ENCODE results near the gene CDC45. TPM values are rescaled to one million over a fixed set of nuclear protein-coding genes. Genes with fewer than 3 reads are reported as not detected.

CDC45 gene
- total and polyA plus RNA-seq, 2 of the 13 experiments (the other 11 are each of a cell fraction or from before 2014, with no cell fraction given): 14.4 to 36.3 TPM

DNA sequence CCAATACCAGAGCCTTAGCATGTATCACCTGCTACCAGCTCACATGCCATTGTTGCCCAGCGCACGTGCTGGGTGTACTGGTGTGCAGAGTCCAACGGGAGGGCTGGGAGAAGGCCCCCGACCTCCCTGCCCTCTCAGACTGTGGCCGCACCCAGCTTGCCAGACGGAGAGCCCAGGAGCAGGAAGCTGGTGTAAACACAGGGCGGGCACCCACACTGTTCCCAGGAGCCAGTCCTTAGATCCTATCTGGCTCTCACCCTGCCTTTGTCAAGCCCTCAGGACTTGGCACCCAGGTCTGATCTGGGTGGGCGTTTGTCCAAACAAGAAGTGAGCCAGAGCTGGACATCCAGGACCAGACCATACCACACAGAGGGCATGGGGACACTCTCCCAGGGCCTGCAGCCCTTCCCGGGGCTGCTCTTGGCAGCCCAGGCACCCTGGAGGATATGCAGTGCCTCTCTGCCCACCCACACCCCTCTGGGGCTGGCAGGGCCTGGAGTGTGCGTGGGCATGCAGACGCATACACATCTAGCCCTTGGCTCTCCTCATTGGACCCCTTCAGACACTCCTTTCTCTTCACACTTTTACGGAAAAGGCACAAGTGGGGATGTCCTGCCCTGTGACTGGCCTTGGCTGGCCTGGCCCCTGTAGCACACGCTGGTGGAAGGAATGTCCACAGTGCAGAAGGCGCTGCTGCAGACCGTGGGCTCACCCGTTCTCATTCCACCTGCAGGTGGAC, 64.4 kb downstream of the CDC45 start (continued):
- TF ChIP-seq NR2F1 (CRISPR knock-in tag; IDR thresholded peaks at IDR 0.05) (peak in 1 of 2 experiments; percentile 77; a peak in 2 of 4 replicates), MIER3 (CRISPR knock-in tag; IDR thresholded peaks at IDR 0.05; ENCODE audit: borderline replicate concordance) (no peak), ZNF260 (CRISPR knock-in tag; IDR thresholded peaks at IDR 0.05; ENCODE audit: borderline replicate concordance, low read depth) (no peak), NFE2L2 (IDR thresholded peaks at IDR 0.05; ENCODE audit: low read length) (no peak), MTA3 (CRISPR knock-in tag; IDR thresholded peaks at IDR 0.05) (no peak), ZNF552 (CRISPR knock-in tag; IDR thresholded peaks at IDR 0.05; ENCODE audit: borderline replicate concordance) (no peak), ZFP90 (CRISPR knock-in tag; IDR thresholded peaks at IDR 0.05; ENCODE audit: borderline replicate concordance) (no peak), DMAP1 (CRISPR knock-in tag; IDR thresholded peaks at IDR 0.05) (no peak), ZNF746 (CRISPR knock-in tag; IDR thresholded peaks at IDR 0.05) (no peak), ZNF83 (CRISPR knock-in tag; IDR thresholded peaks at IDR 0.05; ENCODE audit: borderline replicate concordance) (no peak), TRIM24 (CRISPR knock-in tag; IDR thresholded peaks at IDR 0.05) (peak; percentile 53; the same call in 1 of the 2 replicates)
- TF ChIP-seq, protein P1, sequence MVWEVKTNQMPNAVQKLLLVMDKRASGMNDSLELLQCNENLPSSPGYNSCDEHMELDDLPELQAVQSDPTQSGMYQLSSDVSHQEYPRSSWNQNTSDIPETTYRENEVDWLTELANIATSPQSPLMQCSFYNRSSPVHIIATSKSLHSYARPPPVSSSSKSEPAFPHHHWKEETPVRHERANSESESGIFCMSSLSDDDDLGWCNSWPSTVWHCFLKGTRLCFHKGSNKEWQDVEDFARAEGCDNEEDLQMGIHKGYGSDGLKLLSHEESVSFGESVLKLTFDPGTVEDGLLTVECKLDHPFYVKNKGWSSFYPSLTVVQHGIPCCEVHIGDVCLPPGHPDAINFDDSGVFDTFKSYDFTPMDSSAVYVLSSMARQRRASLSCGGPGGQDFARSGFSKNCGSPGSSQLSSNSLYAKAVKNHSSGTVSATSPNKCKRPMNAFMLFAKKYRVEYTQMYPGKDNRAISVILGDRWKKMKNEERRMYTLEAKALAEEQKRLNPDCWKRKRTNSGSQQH (CRISPR knock-in tag; IDR thresholded peaks at IDR 0.05; ENCODE audit: low read depth): no peak
- TF ChIP-seq, protein P2, sequence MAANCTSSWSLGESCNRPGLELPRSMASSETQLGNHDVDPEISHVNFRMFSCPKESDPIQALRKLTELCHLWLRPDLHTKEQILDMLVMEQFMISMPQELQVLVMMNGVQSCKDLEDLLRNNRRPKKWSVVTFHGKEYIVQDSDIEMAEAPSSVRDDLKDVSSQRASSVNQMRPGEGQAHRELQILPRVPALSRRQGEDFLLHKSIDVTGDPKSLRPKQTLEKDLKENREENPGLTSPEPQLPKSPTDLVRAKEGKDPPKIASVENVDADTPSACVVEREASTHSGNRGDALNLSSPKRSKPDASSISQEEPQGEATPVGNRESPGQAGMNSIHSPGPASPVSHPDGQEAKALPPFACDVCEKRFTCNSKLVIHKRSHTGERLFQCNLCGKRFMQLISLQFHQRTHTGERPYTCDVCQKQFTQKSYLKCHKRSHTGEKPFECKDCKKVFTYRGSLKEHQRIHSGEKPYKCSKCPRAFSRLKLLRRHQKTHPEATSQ (CRISPR knock-in tag; IDR thresholded peaks at IDR 0.05; ENCODE audit: borderline replicate concordance): no peak
- TF ChIP-seq, protein P3, sequence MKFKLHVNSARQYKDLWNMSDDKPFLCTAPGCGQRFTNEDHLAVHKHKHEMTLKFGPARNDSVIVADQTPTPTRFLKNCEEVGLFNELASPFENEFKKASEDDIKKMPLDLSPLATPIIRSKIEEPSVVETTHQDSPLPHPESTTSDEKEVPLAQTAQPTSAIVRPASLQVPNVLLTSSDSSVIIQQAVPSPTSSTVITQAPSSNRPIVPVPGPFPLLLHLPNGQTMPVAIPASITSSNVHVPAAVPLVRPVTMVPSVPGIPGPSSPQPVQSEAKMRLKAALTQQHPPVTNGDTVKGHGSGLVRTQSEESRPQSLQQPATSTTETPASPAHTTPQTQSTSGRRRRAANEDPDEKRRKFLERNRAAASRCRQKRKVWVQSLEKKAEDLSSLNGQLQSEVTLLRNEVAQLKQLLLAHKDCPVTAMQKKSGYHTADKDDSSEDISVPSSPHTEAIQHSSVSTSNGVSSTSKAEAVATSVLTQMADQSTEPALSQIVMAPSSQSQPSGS (CRISPR knock-in tag; IDR thresholded peaks at IDR 0.05): 0 out of 2 replicates have a peak, but pooled peaks have one; percentile 27
- TF ChIP-seq, protein P4, sequence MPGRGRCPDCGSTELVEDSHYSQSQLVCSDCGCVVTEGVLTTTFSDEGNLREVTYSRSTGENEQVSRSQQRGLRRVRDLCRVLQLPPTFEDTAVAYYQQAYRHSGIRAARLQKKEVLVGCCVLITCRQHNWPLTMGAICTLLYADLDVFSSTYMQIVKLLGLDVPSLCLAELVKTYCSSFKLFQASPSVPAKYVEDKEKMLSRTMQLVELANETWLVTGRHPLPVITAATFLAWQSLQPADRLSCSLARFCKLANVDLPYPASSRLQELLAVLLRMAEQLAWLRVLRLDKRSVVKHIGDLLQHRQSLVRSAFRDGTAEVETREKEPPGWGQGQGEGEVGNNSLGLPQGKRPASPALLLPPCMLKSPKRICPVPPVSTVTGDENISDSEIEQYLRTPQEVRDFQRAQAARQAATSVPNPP (CRISPR knock-in tag; IDR thresholded peaks at IDR 0.05): no peak
- TF ChIP-seq, protein P5, sequence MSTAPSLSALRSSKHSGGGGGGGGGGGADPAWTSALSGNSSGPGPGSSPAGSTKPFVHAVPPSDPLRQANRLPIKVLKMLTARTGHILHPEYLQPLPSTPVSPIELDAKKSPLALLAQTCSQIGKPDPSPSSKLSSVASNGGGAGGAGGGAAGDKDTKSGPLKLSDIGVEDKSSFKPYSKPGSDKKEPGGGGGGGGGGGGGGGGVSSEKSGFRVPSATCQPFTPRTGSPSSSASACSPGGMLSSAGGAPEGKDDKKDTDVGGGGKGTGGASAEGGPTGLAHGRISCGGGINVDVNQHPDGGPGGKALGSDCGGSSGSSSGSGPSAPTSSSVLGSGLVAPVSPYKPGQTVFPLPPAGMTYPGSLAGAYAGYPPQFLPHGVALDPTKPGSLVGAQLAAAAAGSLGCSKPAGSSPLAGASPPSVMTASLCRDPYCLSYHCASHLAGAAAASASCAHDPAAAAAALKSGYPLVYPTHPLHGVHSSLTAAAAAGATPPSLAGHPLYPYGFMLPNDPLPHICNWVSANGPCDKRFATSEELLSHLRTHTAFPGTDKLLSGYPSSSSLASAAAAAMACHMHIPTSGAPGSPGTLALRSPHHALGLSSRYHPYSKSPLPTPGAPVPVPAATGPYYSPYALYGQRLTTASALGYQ (CRISPR knock-in tag; IDR thresholded peaks at IDR 0.05): no peak

All from HepG2 (cell line).